Stomach (tissue), 9 donors: ENCODE results near the gene GRSF1. TPM values are rescaled to one million over a fixed set of nuclear protein-coding genes. Genes with fewer than 3 reads are reported as not detected.
"Not testable (repeated sequence)": the region's sequence is repeated elsewhere in the genome, so short reads cannot be mapped to it uniquely, and the experiment has no call there.

Experiments
- DNase-seq, 2 donors: peaks; one replicate each; pipeline versions ENCODE4 v3.0.0 to v3.0.0-alpha.2; 2013 to 2019
- H3K27ac ChIP-seq, 5 donors: fragments of 200-600 bp in 4 of 5; sonication (generic) in 4 of 5; one replicate each; pipeline ENCODE4 v1.5.1; 2013 to 2019; ENCODE audit warnings: mild to moderate bottlenecking in 1 of 5, moderate library complexity in 1 of 5
- H3K27me3 ChIP-seq, 3 donors: fragments of 200-600 bp; sonication (generic); one replicate each; pipeline ENCODE4 v1.5.1; 2017 to 2019; ENCODE audit warnings: mixed run types in 1 of 3
- H3K36me3 ChIP-seq, 4 donors: fragments of 200-600 bp; sonication (generic); 1 replicate in 3 of 4; 2 replicates in 1 of 4; pipeline ENCODE4 v1.5.1; 2016 to 2019
- H3K4me1 ChIP-seq, 4 donors: fragments of 200-600 bp; sonication (generic); one replicate each; pipeline ENCODE4 v1.5.1; 2016 to 2019
- H3K4me3 ChIP-seq, 4 donors: fragments of 200-600 bp; sonication (generic) in 3 of 4; one replicate each; pipeline ENCODE4 v1.5.1; 2016 to 2019; ENCODE audit warnings: mild to moderate bottlenecking in 1 of 4
- H3K9me3 ChIP-seq, 4 donors: fragments of 200-600 bp; sonication (generic); one replicate each; pipeline ENCODE4 v1.5.1; 2016 to 2019
- EP300 ChIP-seq: sonication (generic); formaldehyde crosslinking; IDR thresholded peaks from one replicate; pipeline ENCODE4 v1.6.1; 2017; ENCODE audit warnings: antibody characterized with exemption
- POLR2A ChIP-seq, 4 donors: fragments of 450-650 bp; IDR thresholded peaks; one replicate each; pipeline ENCODE4 v1.6.1; 2016; ENCODE audit warnings: antibody characterized with exemption in 4 of 4, control low read depth in 2 of 4, mild to moderate bottlenecking in 1 of 4, moderate library complexity in 1 of 4
- POLR2AphosphoS5 ChIP-seq, 3 donors: sonication (generic); formaldehyde crosslinking; IDR thresholded peaks; one replicate each; pipeline ENCODE4 v1.6.1; 2016; ENCODE audit warnings: antibody characterized with exemption in 3 of 3
- WGBS, 5 donors: extraction: QIAGEN DNeasy Blood & Tissue Kit in 3 of 5; methylation state at CpG; one replicate each; pipeline versions ENCODE4 v1.1.5 to v1.1.7; 2013 to 2018; 5-methylcytosine and 5-hydroxymethylcytosine counted together
- intact Hi-C: fragments of 100-400 bp; cut with DNase I; formaldehyde crosslinking; loops from one replicate; pipeline ENCODE4 v1.15.1; 2023; ENCODE audit warnings: low total_unique reads
- polyA plus RNA-seq, 3 donors: library from polyadenylated mRNA; stranded (reverse); fragments of 200-250 nt; gene quantifications; one replicate each; pipeline ENCODE4 v1.2.3, GENCODE V29; 2013
- total RNA-seq, 5 donors: library from RNA; depleted of rRNA; stranded (reverse); fragments of >200 nt; gene quantifications; one replicate each; pipeline versions ENCODE4 v1.1.0 to v1.2.3, GENCODE V29; 2014 to 2016
- TF ChIP-seq, protein P1 (sequence below), 7 experiments: fragments of 450-650 bp in 4 of 7; fragments of 200-600 bp in 3 of 7; sonication (generic) in 3 of 7; IDR thresholded peaks; one replicate each; pipeline ENCODE4 v1.5.1; 2016 to 2019; ENCODE audit warnings: antibody characterized with exemption in 7 of 7, control low read depth in 2 of 7, mild to moderate bottlenecking in 1 of 7
- donor health status: healthy with polysubstance abuse.
- donor health status: Bipolar disorder and iron deficiency.
- donor health status: healthy.

GRSF1 gene
- total and polyA plus RNA-seq, 8 donors, result 24.0 to 86.5 (median 56.4) TPM

DNA sequence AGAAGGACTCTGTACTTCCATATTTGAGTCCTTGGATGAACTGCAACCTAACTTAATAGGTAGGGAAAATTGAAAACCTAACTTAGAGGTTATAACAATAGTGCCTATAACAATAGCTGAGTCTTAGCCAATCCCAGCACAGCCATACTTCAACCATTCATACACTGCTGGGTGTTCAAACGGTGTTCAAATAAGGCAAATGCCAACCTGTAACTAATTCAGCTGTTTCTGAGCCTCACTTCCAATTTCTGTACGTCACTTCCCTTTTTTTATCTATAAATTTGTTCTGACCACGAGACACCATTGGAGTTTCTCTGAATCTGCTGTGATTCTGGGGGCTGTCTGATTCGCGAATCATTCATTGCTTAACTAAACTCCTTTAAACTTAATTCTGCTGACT is 9.6 kb upstream of the GRSF1 start:
- WGBS, 5 donors, result 71 to 87% (median 83%) methylated on average over 5 of the region's 5 CpGs
- Histone ChIP-seq H3K27me3 (no peaks in the 10 kb centered on the region), H3K4me1 (no peaks in the 10 kb centered on the region), H3K4me3 (no peak overlapping the region), H3K9me3 (no peaks in the 10 kb centered on the region), H3K36me3 (no peaks in the 10 kb centered on the region), H3K27ac (no peak overlapping the region)
- no peak for TF ChIP-seq POLR2A (IDR thresholded peaks at IDR 0.05)
- TF ChIP-seq EP300, result no peak
- TF ChIP-seq POLR2AphosphoS5 (IDR thresholded peaks at IDR 0.05), result no peak
- TF ChIP-seq, protein P1, sequence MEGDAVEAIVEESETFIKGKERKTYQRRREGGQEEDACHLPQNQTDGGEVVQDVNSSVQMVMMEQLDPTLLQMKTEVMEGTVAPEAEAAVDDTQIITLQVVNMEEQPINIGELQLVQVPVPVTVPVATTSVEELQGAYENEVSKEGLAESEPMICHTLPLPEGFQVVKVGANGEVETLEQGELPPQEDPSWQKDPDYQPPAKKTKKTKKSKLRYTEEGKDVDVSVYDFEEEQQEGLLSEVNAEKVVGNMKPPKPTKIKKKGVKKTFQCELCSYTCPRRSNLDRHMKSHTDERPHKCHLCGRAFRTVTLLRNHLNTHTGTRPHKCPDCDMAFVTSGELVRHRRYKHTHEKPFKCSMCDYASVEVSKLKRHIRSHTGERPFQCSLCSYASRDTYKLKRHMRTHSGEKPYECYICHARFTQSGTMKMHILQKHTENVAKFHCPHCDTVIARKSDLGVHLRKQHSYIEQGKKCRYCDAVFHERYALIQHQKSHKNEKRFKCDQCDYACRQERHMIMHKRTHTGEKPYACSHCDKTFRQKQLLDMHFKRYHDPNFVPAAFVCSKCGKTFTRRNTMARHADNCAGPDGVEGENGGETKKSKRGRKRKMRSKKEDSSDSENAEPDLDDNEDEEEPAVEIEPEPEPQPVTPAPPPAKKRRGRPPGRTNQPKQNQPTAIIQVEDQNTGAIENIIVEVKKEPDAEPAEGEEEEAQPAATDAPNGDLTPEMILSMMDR (IDR thresholded peaks at IDR 0.05), result no peak
- intact Hi-C loops, result loop anchor here (10.0 kb wide), 1 partner anchor 146 kb away; the partner anchor contains the start of gene DCK
- no peak for DNase-seq

DNA sequence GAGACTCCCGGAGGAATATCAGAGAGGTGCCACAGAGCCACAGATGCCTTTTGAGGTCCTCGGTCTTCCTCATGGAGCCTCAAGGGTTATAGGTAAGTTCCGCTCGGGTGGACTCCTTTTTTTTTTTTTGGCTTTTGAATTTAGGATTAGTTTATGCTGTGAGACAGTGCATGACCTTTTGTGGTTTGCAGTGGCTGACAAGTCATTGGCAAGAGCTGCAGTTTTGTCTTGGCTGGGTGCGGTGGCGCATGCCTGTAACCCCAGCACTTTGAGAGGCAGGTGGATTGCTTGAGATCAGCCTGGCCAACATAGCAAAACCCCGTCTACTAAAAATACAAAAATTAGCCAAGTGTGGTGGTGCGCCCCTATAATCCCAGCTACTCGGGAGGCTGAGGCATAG is 4.5 kb upstream of the GRSF1 start:
- H3K9me3 ChIP-seq, result no peaks in the 10 kb centered on the region
- DNase-seq, result no peak
- H3K4me1 ChIP-seq, result peaks cover 0 to 12% (median 2%) of the 10 kb centered on the region in 4 donors
- no peak overlapping the region for H3K4me3 ChIP-seq
- H3K27ac ChIP-seq, result no peak overlapping the region
- WGBS, 5 donors, result 81 to 94% (median 90%) methylated on average over 9 of the region's 9 CpGs
- no peaks in the 10 kb centered on the region for H3K27me3 ChIP-seq
- H3K36me3 ChIP-seq, result no peaks in the 10 kb centered on the region
- intact Hi-C loops, result loop anchor here (10.0 kb wide), 1 partner anchor 151 kb away; the partner anchor contains the start of gene DCK
- no peak for TF ChIP-seq POLR2A (IDR thresholded peaks at IDR 0.05)
- no peak for TF ChIP-seq POLR2AphosphoS5 (IDR thresholded peaks at IDR 0.05)
- TF ChIP-seq, protein P1 (IDR thresholded peaks at IDR 0.05), result no peak
- no peak for TF ChIP-seq EP300

DNA sequence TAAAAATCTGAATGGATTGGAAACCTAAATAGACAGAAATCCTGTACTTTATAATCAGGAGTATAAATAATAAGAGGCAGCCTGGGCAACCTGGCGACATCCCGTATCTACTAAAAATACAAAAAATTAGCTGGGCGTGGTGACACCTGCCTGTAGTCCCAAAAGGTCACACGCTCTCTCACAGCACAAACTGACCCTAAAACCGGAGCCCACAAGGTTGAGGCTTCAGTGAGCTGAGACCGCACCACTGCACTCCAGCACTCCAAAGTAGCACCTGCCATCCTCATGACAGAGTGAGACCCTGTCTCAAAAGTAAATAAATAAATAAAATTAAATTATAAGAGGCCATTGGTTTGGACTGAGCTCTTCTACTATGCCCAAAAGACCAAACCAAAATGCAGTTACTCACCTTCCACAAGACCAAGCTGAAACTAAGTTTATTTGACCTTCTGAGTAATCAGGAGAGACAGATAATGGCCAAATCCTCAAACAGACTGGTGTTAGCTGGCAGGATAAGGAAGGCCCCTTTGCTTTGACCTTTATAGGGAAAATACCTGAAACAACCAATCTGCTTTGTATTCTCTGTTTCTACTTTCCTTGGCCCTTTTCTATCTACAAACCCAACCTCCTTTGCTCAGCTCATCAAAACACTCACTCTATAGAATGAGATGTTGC is 3.2 kb upstream of the GRSF1 start:
- H3K27me3 ChIP-seq, result no peaks in the 10 kb centered on the region
- TF ChIP-seq POLR2AphosphoS5 (IDR thresholded peaks at IDR 0.05), result no peak
- H3K4me3 ChIP-seq, result no peak overlapping the region
- 71 to 76% (median 72%) methylated on average over 6 of the region's 6 CpGs for WGBS, 5 donors
- H3K27ac ChIP-seq, result peak overlapping the region in 2 of 5 donors; percentile 4 to 50
- H3K36me3 ChIP-seq, result no peaks in the 10 kb centered on the region
- intact Hi-C loops, result loop anchor here (10.0 kb wide), 1 partner anchor 152 kb away; the partner anchor contains the start of gene DCK
- no peaks in the 10 kb centered on the region for H3K9me3 ChIP-seq
- H3K4me1 ChIP-seq, result peaks cover 0 to 18% (median 5%) of the 10 kb centered on the region in 4 donors
- DNase-seq, result peak in 1 of 2 donors; percentile 26

DNA sequence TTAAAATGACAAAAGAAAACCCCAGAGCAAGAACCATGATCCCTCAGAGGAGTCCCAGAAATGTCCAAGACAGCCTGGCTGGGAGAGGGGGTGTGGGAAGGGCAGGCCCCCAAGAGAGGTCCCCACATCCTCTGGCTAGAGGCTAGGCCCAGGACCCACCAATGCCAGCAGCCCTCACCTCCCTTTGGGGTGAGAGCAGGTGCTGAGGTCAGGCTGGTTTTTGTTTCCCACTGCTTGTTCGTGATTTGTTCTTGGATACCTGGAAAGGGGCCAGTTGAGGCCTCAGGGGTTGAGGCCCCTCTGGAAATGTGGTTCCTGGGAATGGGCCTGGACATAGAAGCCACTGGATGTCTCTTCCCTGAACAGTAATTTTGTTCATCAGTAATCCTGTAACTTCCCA is 2.3 kb upstream of the GRSF1 start:
- H3K36me3 ChIP-seq, result no peaks in the 10 kb centered on the region
- TF ChIP-seq POLR2AphosphoS5 (IDR thresholded peaks at IDR 0.05) (no peak), EP300 (no peak), POLR2A (IDR thresholded peaks at IDR 0.05) (no peak)
- TF ChIP-seq, protein P1 (IDR thresholded peaks at IDR 0.05), result no peak
- no peaks in the 10 kb centered on the region for H3K9me3 ChIP-seq
- intact Hi-C loops, result loop anchor here (10.0 kb wide), 1 partner anchor 153 kb away; the partner anchor contains the start of gene DCK
- DNase-seq, result peak in 1 of 2 donors; percentile 35
- peak overlapping the region in 2 of 5 donors; percentile 1 to 95 for H3K27ac ChIP-seq
- H3K27me3 ChIP-seq, result no peaks in the 10 kb centered on the region
- WGBS, 5 donors, result 9 to 40% (median 30%) methylated on average over 1 of the region's 1 CpG
- H3K4me1 ChIP-seq, result peaks cover 0 to 27% (median 14%) of the 10 kb centered on the region in 4 donors
- H3K4me3 ChIP-seq, result no peak overlapping the region

DNA sequence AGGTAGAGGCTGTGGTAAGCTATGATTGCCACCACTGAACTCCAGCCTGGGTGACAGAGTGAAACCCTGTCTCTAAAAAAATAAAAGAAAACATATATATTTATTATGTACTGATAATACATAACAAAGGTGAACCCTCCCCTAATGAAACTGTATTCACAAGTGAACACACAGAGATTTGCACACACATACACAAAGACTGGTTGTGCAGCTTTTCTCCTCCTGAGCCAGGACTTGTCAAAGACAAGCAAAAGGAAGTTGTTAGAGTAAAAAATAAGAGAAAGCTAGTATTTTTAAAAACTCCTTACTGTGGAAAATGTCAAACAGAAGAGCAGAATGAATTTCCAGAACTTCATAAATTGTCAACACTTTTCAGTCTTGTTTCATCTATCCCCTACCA is 1.5 kb upstream of the GRSF1 start:
- no peaks in the 10 kb centered on the region for H3K36me3 ChIP-seq
- peaks cover 0 to 35% (median 19%) of the 10 kb centered on the region in 4 donors for H3K4me1 ChIP-seq
- no peaks in the 10 kb centered on the region for H3K9me3 ChIP-seq
- TF ChIP-seq POLR2A (IDR thresholded peaks at IDR 0.05), result no peak
- TF ChIP-seq POLR2AphosphoS5 (IDR thresholded peaks at IDR 0.05), result no peak
- no peak for TF ChIP-seq EP300
- TF ChIP-seq, protein P1 (IDR thresholded peaks at IDR 0.05), result no peak
- no peak overlapping the region for H3K4me3 ChIP-seq
- no peaks in the 10 kb centered on the region for H3K27me3 ChIP-seq
- peak in 1 of 2 donors; percentile 79 for DNase-seq
- H3K27ac ChIP-seq, result peak overlapping the region in 3 of 5 donors; percentile 39 to 97 (median 95)
- intact Hi-C loops, result loop anchor here (10.0 kb wide), 1 partner anchor 154 kb away; the partner anchor contains the start of gene DCK

DNA sequence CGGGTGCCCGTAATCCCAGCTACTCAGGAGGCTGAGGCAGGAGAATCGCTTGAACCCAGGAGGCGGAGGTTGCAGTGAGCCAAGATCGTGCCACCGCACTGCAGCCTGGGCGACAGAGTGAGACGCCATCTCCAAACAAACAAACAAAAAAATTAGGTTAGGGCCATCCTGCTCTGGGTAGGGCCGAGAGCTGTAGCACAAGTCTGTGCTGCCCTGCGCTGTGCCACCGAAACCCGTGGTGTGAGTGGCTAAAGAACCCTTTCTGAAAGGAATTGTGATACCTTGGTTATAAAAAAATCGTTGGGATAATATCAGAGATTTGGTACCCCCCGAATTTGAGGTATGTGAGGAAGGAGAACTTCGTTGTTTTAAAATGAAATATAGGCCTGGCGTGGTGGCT is 941 bp upstream of the GRSF1 start:
- DNase-seq, H3K36me3 ChIP-seq, H3K27me3 ChIP-seq, H3K9me3 ChIP-seq: not testable (repeated sequence)
- Histone ChIP-seq H3K4me1 (peaks cover 4 to 41% (median 22%) of the 10 kb centered on the region in 4 donors), H3K27ac (peak overlapping the region in 4 of 5 donors; percentile 67 to 99 (median 96)), H3K4me3 (peak overlapping the region in 1 of 4 donors; percentile 84)
- intact Hi-C loops, result loop anchor here (10.0 kb wide), 1 partner anchor 154 kb away; the partner anchor contains the start of gene DCK
- WGBS, 5 donors, result 90 to 95% (median 91%) methylated on average over 16 of the region's 16 CpGs

DNA sequence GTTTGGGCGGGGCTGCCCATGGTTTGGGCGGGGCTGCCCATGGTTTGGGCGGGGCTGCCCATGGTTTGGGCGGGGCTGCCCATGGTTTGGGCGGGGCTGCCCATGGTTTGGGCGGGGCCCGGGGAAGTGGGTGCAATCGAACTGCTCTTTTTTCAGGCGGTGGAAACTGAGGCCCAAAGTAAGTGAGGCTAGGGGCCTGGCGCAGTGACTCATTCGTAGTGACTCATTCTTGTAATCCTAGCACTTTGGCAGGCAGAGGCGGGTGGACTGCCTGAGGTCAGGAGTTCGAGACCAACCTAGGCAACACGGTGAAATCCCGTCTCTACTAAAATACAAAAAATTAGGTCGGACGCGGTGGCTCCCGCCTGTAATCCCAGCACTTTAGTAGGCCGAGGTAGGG is 447 bp upstream of the GRSF1 start:
- intact Hi-C loops, result loop anchor here (10.0 kb wide), 1 partner anchor 155 kb away; the partner anchor contains the start of gene DCK
- not testable (repeated sequence) for H3K27me3 ChIP-seq, H3K36me3 ChIP-seq, H3K9me3 ChIP-seq
- WGBS, 5 donors, result 50 to 68% (median 61%) methylated on average over 15 to 20 of the region's 20 CpGs
- DNase-seq, result peak; percentile 46 to 60
- peak overlapping the region in 2 of 4 donors; percentile 78 to 84 for H3K4me3 ChIP-seq
- H3K27ac ChIP-seq, result peak overlapping the region in 4 of 5 donors; percentile 67 to 99 (median 96)
- H3K4me1 ChIP-seq, result peaks cover 4 to 43% (median 24%) of the 10 kb centered on the region in 4 donors
